ENCODE measurements around the gene AP1S2.
"Not testable (repeated sequence)": the region's sequence is repeated elsewhere in the genome, so short reads cannot be mapped to it uniquely, and the experiment has no call there.

The AP1S2 gene

GRCh38 chrX:15854080-15854655 is 445 bp downstream of the AP1S2 start:
- DNase-seq: peak in 1 of 2 experiments; percentile 9

- no peak for DNase-seq
Observed at GRCh38 chrX:15853586-15854079, 980 bp downstream of the AP1S2 start.

GRCh38 chrX:15849555-15849954 is 5.1 kb downstream of the AP1S2 start:
- DNase-seq: no peak

- no peak for DNase-seq
Observed at GRCh38 chrX:15848576-15848975, 6.0 kb downstream of the AP1S2 start.

- no peak for DNase-seq
Observed at GRCh38 chrX:15843960-15844359, 10.7 kb downstream of the AP1S2 start.

- DNase-seq: no peak
Observed at GRCh38 chrX:15841853-15842516, 12.6 kb downstream of the AP1S2 start.

- no peak for DNase-seq
Observed at GRCh38 chrX:15838017-15838416, 16.6 kb downstream of the AP1S2 start.

- DNase-seq: no peak
Observed at GRCh38 chrX:15834827-15835595, 19.6 kb downstream of the AP1S2 start.

- DNase-seq: no peak
Observed at GRCh38 chrX:15834053-15834452, 20.6 kb downstream of the AP1S2 start.

- DNase-seq: not testable (repeated sequence)
Observed at GRCh38 chrX:15831347-15831746, 23.3 kb downstream of the AP1S2 start.

- no peak for DNase-seq
Observed at GRCh38 chrX:15829217-15829616, 25.4 kb downstream of the AP1S2 start.

- no peak for DNase-seq
Observed at GRCh38 chrX:15825936-15826335, 28.7 kb downstream of the AP1S2 start.

- DNase-seq: no peak
Observed at GRCh38 chrX:15822922-15823321, 31.7 kb downstream of the AP1S2 start.

- no peak for DNase-seq
Observed at GRCh38 chrX:15820106-15821073, 34.2 kb downstream of the AP1S2 start.

- no peak for DNase-seq
Observed at GRCh38 chrX:15816886-15817285, 37.7 kb downstream of the AP1S2 start.

- no peak for DNase-seq
Observed at GRCh38 chrX:15816438-15816809, 38.2 kb downstream of the AP1S2 start.

GRCh38 chrX:15815779-15816437 is 38.7 kb downstream of the AP1S2 start:
- DNase-seq: no peak

- no peak for DNase-seq
Observed at GRCh38 chrX:15814771-15815365, 39.7 kb downstream of the AP1S2 start.

- no peak for DNase-seq
Observed at GRCh38 chrX:15813416-15813815, 41.2 kb downstream of the AP1S2 start.

- DNase-seq: no peak
Observed at GRCh38 chrX:15812192-15812938, 42.2 kb downstream of the AP1S2 start.

- no peak for DNase-seq
Observed at GRCh38 chrX:15808254-15808653, 46.4 kb downstream of the AP1S2 start.
